Stomach (tissue), 9 donors: ENCODE measurements around the gene ABCF2. TPM values are rescaled to one million over a fixed set of nuclear protein-coding genes. Genes with fewer than 3 reads are reported as not detected.

Source experiments
- DNase-seq, 2 donors: peaks; one replicate each; pipeline versions ENCODE4 v3.0.0 to v3.0.0-alpha.2; 2013 to 2019
- H3K27ac ChIP-seq, 5 donors: fragments of 200-600 bp in 4 of 5; sonication (generic) in 4 of 5; one replicate each; pipeline ENCODE4 v1.5.1; 2013 to 2019; ENCODE audit warnings: mild to moderate bottlenecking in 1 of 5, moderate library complexity in 1 of 5
- H3K27me3 ChIP-seq, 3 donors: fragments of 200-600 bp; sonication (generic); one replicate each; pipeline ENCODE4 v1.5.1; 2017 to 2019; ENCODE audit warnings: mixed run types in 1 of 3
- H3K36me3 ChIP-seq, 4 donors: fragments of 200-600 bp; sonication (generic); 1 replicate in 3 of 4; 2 replicates in 1 of 4; pipeline ENCODE4 v1.5.1; 2016 to 2019
- H3K4me1 ChIP-seq, 4 donors: fragments of 200-600 bp; sonication (generic); one replicate each; pipeline ENCODE4 v1.5.1; 2016 to 2019
- H3K4me3 ChIP-seq, 4 donors: fragments of 200-600 bp; sonication (generic) in 3 of 4; one replicate each; pipeline ENCODE4 v1.5.1; 2016 to 2019; ENCODE audit warnings: mild to moderate bottlenecking in 1 of 4
- H3K9me3 ChIP-seq, 4 donors: fragments of 200-600 bp; sonication (generic); one replicate each; pipeline ENCODE4 v1.5.1; 2016 to 2019
- EP300 ChIP-seq: sonication (generic); formaldehyde crosslinking; IDR thresholded peaks from one replicate; pipeline ENCODE4 v1.6.1; 2017; ENCODE audit warnings: antibody characterized with exemption
- POLR2A ChIP-seq, 4 donors: fragments of 450-650 bp; IDR thresholded peaks; one replicate each; pipeline ENCODE4 v1.6.1; 2016; ENCODE audit warnings: antibody characterized with exemption in 4 of 4, control low read depth in 2 of 4, mild to moderate bottlenecking in 1 of 4, moderate library complexity in 1 of 4
- POLR2AphosphoS5 ChIP-seq, 3 donors: sonication (generic); formaldehyde crosslinking; IDR thresholded peaks; one replicate each; pipeline ENCODE4 v1.6.1; 2016; ENCODE audit warnings: antibody characterized with exemption in 3 of 3
- WGBS, 5 donors: extraction: QIAGEN DNeasy Blood & Tissue Kit in 3 of 5; methylation state at CpG; one replicate each; pipeline versions ENCODE4 v1.1.5 to v1.1.7; 2013 to 2018; 5-methylcytosine and 5-hydroxymethylcytosine counted together
- intact Hi-C: fragments of 100-400 bp; cut with DNase I; formaldehyde crosslinking; loops from one replicate; pipeline ENCODE4 v1.15.1; 2023; ENCODE audit warnings: low total_unique reads
- polyA plus RNA-seq, 3 donors: library from polyadenylated mRNA; stranded (reverse); fragments of 200-250 nt; gene quantifications; one replicate each; pipeline ENCODE4 v1.2.3, GENCODE V29; 2013
- total RNA-seq, 5 donors: library from RNA; depleted of rRNA; stranded (reverse); fragments of >200 nt; gene quantifications; one replicate each; pipeline versions ENCODE4 v1.1.0 to v1.2.3, GENCODE V29; 2014 to 2016
- TF ChIP-seq, protein P1 (sequence below), 7 experiments: fragments of 450-650 bp in 4 of 7; fragments of 200-600 bp in 3 of 7; sonication (generic) in 3 of 7; IDR thresholded peaks; one replicate each; pipeline ENCODE4 v1.5.1; 2016 to 2019; ENCODE audit warnings: antibody characterized with exemption in 7 of 7, control low read depth in 2 of 7, mild to moderate bottlenecking in 1 of 7
- donor health status: healthy with polysubstance abuse.
- donor health status: Bipolar disorder and iron deficiency.
- donor health status: healthy.

Gene ABCF2
- total and polyA plus RNA-seq, 8 donors: 5.2 to 28.0 (median 15.2) TPM

DNA sequence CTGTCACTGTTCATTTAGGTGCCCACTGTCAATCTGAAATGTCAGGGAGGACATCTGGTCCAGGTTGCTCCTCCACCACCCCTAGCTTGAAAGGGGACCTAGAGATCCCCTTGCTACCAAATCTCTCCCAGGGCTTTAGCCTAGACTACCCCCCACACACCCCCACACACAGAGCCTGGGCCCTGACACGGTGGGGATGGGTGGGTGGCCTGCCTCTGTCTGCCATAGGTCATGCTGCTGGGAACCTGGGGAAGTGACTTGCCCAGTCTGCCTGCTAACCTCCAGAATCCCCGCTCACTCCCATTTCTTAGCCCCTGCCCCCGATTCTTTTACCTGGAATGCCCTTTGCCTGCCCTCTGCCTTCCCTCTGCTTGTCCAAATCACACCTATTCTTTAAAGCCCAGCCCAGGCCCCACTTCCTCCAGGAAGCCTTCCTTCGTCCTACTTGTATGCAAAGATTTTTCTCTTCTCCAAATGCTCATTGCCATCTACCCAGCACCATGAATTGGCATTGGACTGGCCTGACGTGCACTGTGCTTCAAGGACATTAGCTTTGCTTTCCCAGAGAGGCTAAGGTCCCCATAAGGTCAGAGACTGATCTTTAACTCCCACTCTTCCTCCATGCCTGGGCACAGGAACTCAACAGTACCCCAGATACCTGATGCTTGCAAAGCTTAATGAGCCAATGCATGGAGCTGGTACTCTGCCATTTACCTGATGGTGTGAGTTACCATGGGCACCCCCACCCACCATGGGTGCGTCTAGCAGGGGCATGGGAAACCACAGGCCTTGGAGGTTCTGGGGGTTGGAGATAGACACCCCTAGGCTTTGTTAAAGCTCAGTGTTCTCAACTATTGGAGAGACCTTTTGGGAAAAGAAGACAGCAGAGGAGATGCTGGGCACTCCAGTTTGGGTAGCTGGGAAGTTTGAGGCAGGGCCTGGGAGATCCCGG lies 23.5 kb upstream of the ABCF2 start:
- intact Hi-C loops: no loop called here
- Histone ChIP-seq H3K4me1 (peaks cover 60 to 73% (median 69%) of the 10 kb centered on the region in 4 donors), H3K9me3 (no peaks in the 10 kb centered on the region), H3K27me3 (peaks cover 0 to 52% (median 13%) of the 10 kb centered on the region in 3 donors), H3K27ac (peak overlapping the region; percentile 88 to 94 (median 92)), H3K4me3 (peak overlapping the region; percentile 50 to 66 (median 60)), H3K36me3 (no peaks in the 10 kb centered on the region)
- 53 to 57% (median 55%) methylated on average over 7 of the region's 7 CpGs for WGBS, 5 donors
- DNase-seq: no peak
- TF ChIP-seq, protein P1, sequence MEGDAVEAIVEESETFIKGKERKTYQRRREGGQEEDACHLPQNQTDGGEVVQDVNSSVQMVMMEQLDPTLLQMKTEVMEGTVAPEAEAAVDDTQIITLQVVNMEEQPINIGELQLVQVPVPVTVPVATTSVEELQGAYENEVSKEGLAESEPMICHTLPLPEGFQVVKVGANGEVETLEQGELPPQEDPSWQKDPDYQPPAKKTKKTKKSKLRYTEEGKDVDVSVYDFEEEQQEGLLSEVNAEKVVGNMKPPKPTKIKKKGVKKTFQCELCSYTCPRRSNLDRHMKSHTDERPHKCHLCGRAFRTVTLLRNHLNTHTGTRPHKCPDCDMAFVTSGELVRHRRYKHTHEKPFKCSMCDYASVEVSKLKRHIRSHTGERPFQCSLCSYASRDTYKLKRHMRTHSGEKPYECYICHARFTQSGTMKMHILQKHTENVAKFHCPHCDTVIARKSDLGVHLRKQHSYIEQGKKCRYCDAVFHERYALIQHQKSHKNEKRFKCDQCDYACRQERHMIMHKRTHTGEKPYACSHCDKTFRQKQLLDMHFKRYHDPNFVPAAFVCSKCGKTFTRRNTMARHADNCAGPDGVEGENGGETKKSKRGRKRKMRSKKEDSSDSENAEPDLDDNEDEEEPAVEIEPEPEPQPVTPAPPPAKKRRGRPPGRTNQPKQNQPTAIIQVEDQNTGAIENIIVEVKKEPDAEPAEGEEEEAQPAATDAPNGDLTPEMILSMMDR (IDR thresholded peaks at IDR 0.05): peak in 1 of 7 experiments; percentile 8
- TF ChIP-seq POLR2A (IDR thresholded peaks at IDR 0.05): no peak

DNA sequence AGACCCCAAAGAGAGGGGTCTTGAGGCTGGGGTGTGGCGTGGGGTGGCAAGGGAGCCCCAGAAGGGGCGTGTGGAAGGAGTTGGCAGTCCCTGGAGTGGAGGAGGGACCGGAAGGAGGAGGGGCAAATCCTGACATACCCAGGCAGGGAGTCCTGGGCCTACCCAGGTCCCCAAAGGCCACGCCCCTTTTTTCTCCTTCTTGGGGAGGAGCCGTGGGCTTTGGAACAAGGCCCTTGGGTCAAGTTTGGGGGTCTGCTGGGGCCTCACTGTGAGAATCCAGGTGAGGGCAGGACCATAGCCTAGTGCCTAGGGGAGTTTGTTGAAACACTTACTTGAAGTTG lies 22.7 kb upstream of the ABCF2 start:
- TF ChIP-seq, protein P1 (IDR thresholded peaks at IDR 0.05): no peak
- TF ChIP-seq POLR2AphosphoS5 (IDR thresholded peaks at IDR 0.05) (no peak), POLR2A (IDR thresholded peaks at IDR 0.05) (no peak), EP300 (no peak)
- no peaks in the 10 kb centered on the region for H3K36me3 ChIP-seq
- no peaks in the 10 kb centered on the region for H3K9me3 ChIP-seq
- H3K27ac ChIP-seq: peak overlapping the region; percentile 88 to 94 (median 92)
- peak; percentile 72 to 86 for DNase-seq
- H3K4me3 ChIP-seq: peak overlapping the region; percentile 60 to 69 (median 66)
- intact Hi-C loops: loop anchor here (10.0 kb wide), 1 partner anchor 55 kb away; no protein-coding TSS in a partner anchor
- H3K4me1 ChIP-seq: peaks cover 68 to 81% (median 76%) of the 10 kb centered on the region in 4 donors
- peaks cover 0 to 60% (median 21%) of the 10 kb centered on the region in 3 donors for H3K27me3 ChIP-seq
- 5 to 20% (median 13%) methylated on average over 5 of the region's 5 CpGs for WGBS, 5 donors

DNA sequence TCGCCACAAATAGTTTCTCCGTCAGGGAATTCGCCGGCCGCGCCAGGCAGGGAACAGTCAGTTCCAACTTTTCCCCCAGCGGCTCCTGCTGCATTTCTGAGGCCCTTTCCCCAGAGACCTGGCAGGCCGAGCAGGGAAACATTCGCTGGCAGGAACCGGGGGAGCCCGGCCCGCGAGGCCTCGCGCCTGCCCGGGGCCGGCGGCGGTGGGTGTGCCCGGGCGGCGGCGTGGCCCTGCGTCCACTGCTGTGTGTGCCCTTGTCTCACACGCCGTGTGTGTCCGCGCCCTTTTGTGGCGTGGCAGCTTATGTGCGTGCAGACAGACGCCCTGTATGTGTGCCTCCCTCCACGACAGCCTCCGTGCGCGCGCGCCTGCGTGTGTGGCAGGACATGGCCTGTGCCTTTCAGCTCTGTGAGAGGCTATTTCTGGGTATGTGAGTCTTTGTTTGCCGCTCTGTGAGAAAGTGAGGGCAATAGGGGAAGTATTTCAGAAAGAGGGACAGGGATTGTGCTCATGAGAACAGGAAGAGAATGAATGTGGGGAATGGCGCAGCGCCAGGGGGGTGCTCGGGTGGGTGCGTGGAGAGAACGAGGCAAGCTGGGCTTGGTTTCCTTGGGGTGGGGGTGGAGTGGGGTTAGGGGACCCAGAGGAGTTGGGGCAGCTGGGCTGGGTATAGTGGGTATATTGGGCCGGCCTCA lies 22.2 kb upstream of the ABCF2 start:
- intact Hi-C loops: loop anchor here (10.0 kb wide), 1 partner anchor 56 kb away; no protein-coding TSS in a partner anchor

DNA sequence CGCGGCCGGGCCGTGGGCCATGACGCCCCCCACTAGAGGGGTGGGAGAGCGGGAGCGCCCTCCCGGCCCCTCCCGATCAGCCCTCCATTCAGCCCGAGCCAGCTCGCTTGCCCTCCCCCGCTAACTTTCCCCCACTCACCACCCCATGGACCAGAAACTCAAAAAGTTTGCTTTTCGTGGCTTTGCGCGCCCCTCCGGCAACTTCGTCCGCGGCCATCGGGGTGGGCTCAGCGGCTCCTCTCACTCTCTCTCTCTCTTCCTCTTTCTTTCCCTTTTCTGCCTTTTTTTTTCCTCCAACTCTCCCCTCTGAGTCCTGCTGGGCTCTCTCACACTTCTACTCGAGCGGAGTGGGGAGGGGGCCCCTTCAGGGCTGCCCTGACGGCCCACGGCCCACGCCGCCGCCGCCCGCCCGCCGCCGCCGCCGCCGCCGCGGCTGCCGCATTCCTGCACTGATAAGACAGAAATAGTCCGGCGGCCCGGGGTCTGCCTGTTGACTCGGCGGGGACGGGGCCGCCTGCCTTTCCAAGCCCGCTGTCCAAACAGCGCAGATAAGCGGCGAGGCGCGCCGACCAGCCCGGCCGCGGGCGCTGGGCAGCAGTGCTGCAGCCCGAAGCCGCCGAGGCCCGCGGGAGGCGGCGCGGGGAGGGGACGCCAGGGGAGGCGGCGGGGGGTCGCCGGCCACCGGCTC lies 21.5 kb upstream of the ABCF2 start, which contains the start of gene SMARCD3:
TSS of gene SMARCD3 (minus strand) at position 349 of the 688 bp plus-strand sequence. CDS start at position 217, 132 bp downstream.
- intact Hi-C loops: loop anchor here (10.0 kb wide), 1 partner anchor 56 kb away; no protein-coding TSS in a partner anchor

More for the DNA sequence above, 22.2 kb upstream of the ABCF2 start:
- 1 to 5% (median 4%) methylated on average over 16 to 45 of the region's 45 CpGs for WGBS, 5 donors
- Histone ChIP-seq H3K36me3 (no peaks in the 10 kb centered on the region), H3K27ac (peak overlapping the region; percentile 88 to 94 (median 92)), H3K4me1 (peaks cover 73 to 86% (median 81%) of the 10 kb centered on the region in 4 donors), H3K27me3 (peaks cover 0 to 61% (median 21%) of the 10 kb centered on the region in 3 donors), H3K9me3 (no peaks in the 10 kb centered on the region), H3K4me3 (peak overlapping the region; percentile 60 to 69 (median 66))
- TF ChIP-seq EP300 (no peak), POLR2AphosphoS5 (IDR thresholded peaks at IDR 0.05) (peak; percentile 11 to 60 (median 22))
- DNase-seq: peak; percentile 66 to 87

More for the DNA sequence above, 21.5 kb upstream of the ABCF2 start, which contains the start of gene SMARCD3:
- peak within 1 kb of the TSS; percentile 88 to 94 (median 92) for H3K27ac ChIP-seq
- peaks cover 80 to 93% (median 88%) of the 10 kb centered on the region in 4 donors for H3K4me1 ChIP-seq
- TF ChIP-seq, protein P1 (IDR thresholded peaks at IDR 0.05): no peak
- TF ChIP-seq POLR2AphosphoS5 (IDR thresholded peaks at IDR 0.05) (no peak), POLR2A (IDR thresholded peaks at IDR 0.05) (no peak), EP300 (no peak)
- 0 to 1% (median 1%) methylated on average over 31 to 71 of the region's 71 CpGs for WGBS, 5 donors
- H3K36me3 ChIP-seq: no peaks in the 10 kb centered on the region
- no peaks in the 10 kb centered on the region for H3K9me3 ChIP-seq
- H3K27me3 ChIP-seq: peaks cover 0 to 55% (median 21%) of the 10 kb centered on the region in 3 donors
- DNase-seq: peak; percentile 84 to 88
- peak within 1 kb of the TSS; percentile 60 to 69 (median 66) for H3K4me3 ChIP-seq
